H9 (cell line): ENCODE measurements around the gene NXPH3. TPM values are rescaled to one million over a fixed set of nuclear protein-coding genes. Genes with fewer than 3 reads are reported as not detected.
A peak's percentile ranks its signal among the peaks of the same experiment; 100 is the strongest.

Experiments used
- DNase-seq: peaks from one replicate; pipeline ENCODE4 v3.0.0-alpha.2; 2017
- H2AFZ ChIP-seq: one replicate; pipeline ENCODE4 v1.6.1; 2013; ENCODE audit warnings: mild to moderate bottlenecking, low read length, control low read depth, moderate library complexity
- H2AK5ac ChIP-seq: 2 replicates; pipeline ENCODE4 v1.6.1; 2013; ENCODE audit warnings: low read length, control low read depth, mixed read lengths; ENCODE audit not compliant: insufficient read length
- H2BK120ac ChIP-seq: one replicate; pipeline ENCODE4 v1.6.1; 2013; ENCODE audit warnings: low read depth, mild to moderate bottlenecking, low read length, control low read depth, inconsistent platforms; ENCODE audit not compliant: poor library complexity, severe bottlenecking
- H2BK12ac ChIP-seq: 2 replicates; pipeline ENCODE4 v1.6.1; 2013; ENCODE audit warnings: low read length, control low read depth, mixed read lengths, low read depth; ENCODE audit not compliant: insufficient read length
- H2BK15ac ChIP-seq: 2 replicates; pipeline ENCODE4 v1.6.1; 2013; ENCODE audit warnings: low read depth, low read length, control low read depth
- H2BK20ac ChIP-seq: one replicate; pipeline ENCODE4 v1.6.1; 2013; ENCODE audit warnings: low read depth, mild to moderate bottlenecking, low read length, control low read depth, inconsistent platforms; ENCODE audit not compliant: poor library complexity, severe bottlenecking
- H2BK5ac ChIP-seq: 2 replicates; pipeline ENCODE4 v1.6.1; 2013; ENCODE audit warnings: low read length, control low read depth, mixed read lengths; ENCODE audit not compliant: insufficient read length
- H3K14ac ChIP-seq: 2 replicates; pipeline ENCODE4 v1.6.1; 2013; ENCODE audit warnings: low read length, control low read depth; ENCODE audit not compliant: insufficient read depth
- H3K18ac ChIP-seq: 2 replicates; pipeline ENCODE4 v1.6.1; 2013; ENCODE audit warnings: low read depth, mild to moderate bottlenecking, mixed read lengths, low read length, control low read depth; ENCODE audit not compliant: insufficient read length
- H3K23ac ChIP-seq: 2 replicates; pipeline ENCODE4 v1.6.1; 2013; ENCODE audit warnings: low read length, control low read depth, mixed read lengths, low read depth; ENCODE audit not compliant: insufficient read length
- H3K23me2 ChIP-seq: 2 replicates; pipeline ENCODE4 v1.6.1; 2013; ENCODE audit warnings: low read depth, mild to moderate bottlenecking, mixed read lengths, low read length, control low read depth; ENCODE audit not compliant: insufficient read length, poor library complexity, severe bottlenecking
- H3K27ac ChIP-seq: 2 replicates; pipeline ENCODE4 v1.5.1; 2013; ENCODE audit warnings: low read length, control low read depth, mixed read lengths, low read depth; ENCODE audit not compliant: insufficient read length
- H3K27me3 ChIP-seq: 2 replicates; pipeline ENCODE4 v1.6.1; 2013; ENCODE audit warnings: low read length, control low read depth, inconsistent platforms; ENCODE audit not compliant: insufficient read depth
- H3K4ac ChIP-seq: 2 replicates; pipeline ENCODE4 v1.6.1; 2013; ENCODE audit warnings: low read depth, mild to moderate bottlenecking, control low read depth, inconsistent platforms, low read length, moderate library complexity
- H3K4me1 ChIP-seq: 2 replicates; pipeline ENCODE4 v1.6.1; 2013; ENCODE audit warnings: low read length, control low read depth, inconsistent platforms; ENCODE audit not compliant: insufficient read depth
- H3K4me2 ChIP-seq: 2 replicates; pipeline ENCODE4 v1.6.1; 2013; ENCODE audit warnings: low read length, control low read depth, mixed read lengths; ENCODE audit not compliant: insufficient read length, insufficient read depth
- H3K56ac ChIP-seq: 2 replicates; pipeline ENCODE4 v1.6.1; 2013; ENCODE audit warnings: low read depth, mild to moderate bottlenecking, mixed read lengths, low read length, control low read depth; ENCODE audit not compliant: insufficient read length
- H3K79me1 ChIP-seq: 2 replicates; pipeline ENCODE4 v1.6.1; 2013; ENCODE audit warnings: low read depth, mild to moderate bottlenecking, moderate library complexity, low read length, control low read depth, inconsistent platforms; ENCODE audit not compliant: insufficient read depth, poor library complexity, severe bottlenecking
- H3K79me2 ChIP-seq: 2 replicates; pipeline ENCODE4 v1.6.1; 2013; ENCODE audit warnings: low read length, control low read depth, inconsistent platforms; ENCODE audit not compliant: insufficient read depth
- H3K9ac ChIP-seq: 2 replicates; pipeline ENCODE4 v1.6.1; 2013; ENCODE audit warnings: low read length, control low read depth, mixed read lengths; ENCODE audit not compliant: insufficient read length; ENCODE audit errors: extremely low read depth
- H3K9me3 ChIP-seq: one replicate; pipeline ENCODE4 v1.6.1; 2013; ENCODE audit warnings: low read depth, low read length, inconsistent platforms; ENCODE audit not compliant: control insufficient read depth
- H3T11ph ChIP-seq: one replicate; pipeline ENCODE4 v1.6.1; 2013; ENCODE audit warnings: mild to moderate bottlenecking, low read length, control low read depth, inconsistent platforms
- H4K20me1 ChIP-seq: one replicate; pipeline ENCODE4 v1.6.1; 2013; ENCODE audit not compliant: control insufficient read depth, insufficient read length, insufficient read depth
- H4K5ac ChIP-seq: 2 replicates; pipeline ENCODE4 v1.6.1; 2013; ENCODE audit warnings: low read depth, mild to moderate bottlenecking, mixed read lengths, low read length, control low read depth; ENCODE audit not compliant: insufficient read length
- H4K8ac ChIP-seq: replicated peaks from 2 replicates; pipeline ENCODE4 v1.6.1; 2013; ENCODE audit warnings: low read length, control low read depth, mixed read lengths, low read depth; ENCODE audit not compliant: insufficient read length
- H4K91ac ChIP-seq: 2 replicates; pipeline ENCODE4 v1.6.1; 2013; ENCODE audit warnings: low read depth, mild to moderate bottlenecking, moderate library complexity, mixed read lengths, low read length, control low read depth; ENCODE audit not compliant: insufficient read length
- H3K27ac Mint-ChIP-seq, 3 experiments: 2 replicates in 2 of 3; 3 replicates in 1 of 3; pipeline ENCODE4 v1.8.0; 2020 to 2021; ENCODE audit warnings: mixed read lengths in 3 of 3, mild to moderate bottlenecking in 1 of 3, moderate library complexity in 1 of 3
- H3K27me3 Mint-ChIP-seq: 2 replicates; pipeline ENCODE4 v1.8.0; 2021; ENCODE audit warnings: low read depth, mild to moderate bottlenecking, moderate library complexity, mixed read lengths
- H3K36me3 Mint-ChIP-seq, 3 experiments: 2 replicates in 2 of 3; 3 replicates in 1 of 3; pipeline ENCODE4 v1.8.0; 2020 to 2021; ENCODE audit warnings: low read depth in 3 of 3, mixed read lengths in 3 of 3; ENCODE audit not compliant: insufficient read depth in 1 of 3
- H3K4me1 Mint-ChIP-seq, 2 experiments: 2 replicates each; pipeline ENCODE4 v1.8.0; 2020; ENCODE audit warnings: mixed read lengths in 2 of 2
- H3K4me3 Mint-ChIP-seq, 2 experiments: 2 replicates in 1 of 2; 3 replicates in 1 of 2; pipeline ENCODE4 v1.8.0; 2020 to 2021; ENCODE audit warnings: mild to moderate bottlenecking in 2 of 2, mixed read lengths in 2 of 2, moderate library complexity in 1 of 2
- H3K9me3 Mint-ChIP-seq, 2 experiments: 2 replicates in 1 of 2; 3 replicates in 1 of 2; pipeline ENCODE4 v1.8.0; 2020; ENCODE audit warnings: mild to moderate bottlenecking in 2 of 2, mixed read lengths in 2 of 2, moderate library complexity in 1 of 2
- WGBS: extraction: QIAGEN DNeasy Blood & Tissue Kit; methylation state at CpG from one replicate; pipeline ENCODE4 v1.1.7; 2013; ENCODE audit warnings: missing lambda C conversion rate, low lambda C conversion rate, mixed read lengths; ENCODE audit not compliant: insufficient read length; ENCODE audit errors: extremely low coverage; 5-methylcytosine and 5-hydroxymethylcytosine counted together
- total RNA-seq: library from RNA; stranded (reverse); gene quantifications from 2 replicates; pipeline ENCODE4 v1.2.1, GENCODE V29; 2021
- TF ChIP-seq, protein P1 (sequence below): fragments of 200-600 bp; sonication (generic); conservative IDR thresholded peaks from 3 replicates; pipeline ENCODE4 v1.8.0; 2021; ENCODE audit warnings: antibody characterized with exemption, mild to moderate bottlenecking

Gene NXPH3
- total RNA-seq, 1 experiment from 2014 or later: 1.3 TPM

DNA sequence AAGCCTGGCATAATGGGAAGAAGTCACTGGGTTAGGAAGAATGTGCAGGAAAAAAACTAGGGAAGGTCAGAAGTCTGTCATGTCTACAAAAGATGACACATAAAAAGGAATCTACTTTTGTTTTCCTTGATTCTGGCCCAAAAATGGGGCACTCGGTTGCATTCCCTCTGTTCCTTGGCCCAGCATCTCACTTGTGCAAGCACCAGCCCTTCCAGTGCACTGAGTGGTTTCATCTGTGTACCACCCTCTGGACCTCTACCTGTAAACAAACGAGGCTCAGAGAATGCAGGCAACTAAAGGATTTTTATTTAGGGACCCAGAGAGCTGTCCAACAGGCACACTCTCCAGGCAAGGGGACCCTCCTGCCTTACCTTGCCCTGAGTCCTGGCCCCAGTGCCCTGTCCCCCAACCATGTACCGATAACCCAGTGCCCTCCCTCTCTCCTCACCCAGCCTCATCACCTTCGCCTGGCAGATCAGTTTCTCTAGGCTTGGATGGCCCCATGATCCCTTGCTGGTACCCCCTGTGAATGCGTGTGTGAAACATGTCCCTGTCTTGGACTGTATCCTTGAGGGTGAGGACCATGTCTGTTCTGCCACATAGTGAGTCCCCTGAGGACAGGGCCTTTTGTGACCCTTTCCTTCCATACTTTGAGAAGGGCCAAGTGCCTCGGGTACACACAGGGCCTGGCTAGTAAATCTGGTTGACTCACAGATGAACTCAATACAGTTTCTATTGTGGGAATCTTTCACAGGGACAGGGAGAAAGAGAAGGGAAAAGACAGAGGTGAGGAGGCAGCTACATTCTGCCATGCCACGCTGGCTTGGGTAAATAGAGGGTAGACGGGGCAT, 13.3 kb downstream of the NXPH3 start:
- peaks cover 12 to 19% of the 10 kb centered on the region in 2 experiments for H3K4me1 Mint-ChIP-seq
- Histone ChIP-seq H2AFZ (no peak overlapping the region), H3K9ac (no peak overlapping the region), H4K5ac (no peak overlapping the region), H3K4me2 (no peak overlapping the region), H3K18ac (no peak overlapping the region), H4K91ac (no peak overlapping the region), H3K14ac (no peak overlapping the region), H2BK20ac (no peak overlapping the region), H3K79me2 (no peaks in the 10 kb centered on the region), H4K20me1 (no peaks in the 10 kb centered on the region), H3K27me3 (no peaks in the 10 kb centered on the region), H2BK120ac (no peak overlapping the region), H3K27ac (no peak overlapping the region), H2BK12ac (no peak overlapping the region), H3K79me1 (no peaks in the 10 kb centered on the region), H3K23me2 (no peaks in the 10 kb centered on the region), H2AK5ac (no peak overlapping the region), H3K23ac (no peak overlapping the region), H3K56ac (no peak overlapping the region), H3T11ph (no peak overlapping the region), H2BK15ac (no peak overlapping the region), H3K9me3 (no peaks in the 10 kb centered on the region), H2BK5ac (no peak overlapping the region), H4K8ac (no peak overlapping the region), H3K4ac (no peak overlapping the region), H3K4me1 (0 out of 2 replicates have a peak, but pooled peaks cover 3% of the 10 kb centered on the region)
- H3K27ac Mint-ChIP-seq: peak overlapping the region in 1 of 3 experiments; percentile 53; a peak in 1 of 7 replicates
- DNase-seq: no peak
- no CpG with 5 or more reads among the region's 8 CpGs for WGBS
- TF ChIP-seq, protein P1, sequence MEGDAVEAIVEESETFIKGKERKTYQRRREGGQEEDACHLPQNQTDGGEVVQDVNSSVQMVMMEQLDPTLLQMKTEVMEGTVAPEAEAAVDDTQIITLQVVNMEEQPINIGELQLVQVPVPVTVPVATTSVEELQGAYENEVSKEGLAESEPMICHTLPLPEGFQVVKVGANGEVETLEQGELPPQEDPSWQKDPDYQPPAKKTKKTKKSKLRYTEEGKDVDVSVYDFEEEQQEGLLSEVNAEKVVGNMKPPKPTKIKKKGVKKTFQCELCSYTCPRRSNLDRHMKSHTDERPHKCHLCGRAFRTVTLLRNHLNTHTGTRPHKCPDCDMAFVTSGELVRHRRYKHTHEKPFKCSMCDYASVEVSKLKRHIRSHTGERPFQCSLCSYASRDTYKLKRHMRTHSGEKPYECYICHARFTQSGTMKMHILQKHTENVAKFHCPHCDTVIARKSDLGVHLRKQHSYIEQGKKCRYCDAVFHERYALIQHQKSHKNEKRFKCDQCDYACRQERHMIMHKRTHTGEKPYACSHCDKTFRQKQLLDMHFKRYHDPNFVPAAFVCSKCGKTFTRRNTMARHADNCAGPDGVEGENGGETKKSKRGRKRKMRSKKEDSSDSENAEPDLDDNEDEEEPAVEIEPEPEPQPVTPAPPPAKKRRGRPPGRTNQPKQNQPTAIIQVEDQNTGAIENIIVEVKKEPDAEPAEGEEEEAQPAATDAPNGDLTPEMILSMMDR: no peak
- H3K36me3 Mint-ChIP-seq: 0 out of 7 replicates have a peak, but pooled peaks cover 0 to 2% (median 0%) of the 10 kb centered on the region in 3 experiments
- no peaks in the 10 kb centered on the region for H3K27me3 Mint-ChIP-seq
- no peak overlapping the region for H3K4me3 Mint-ChIP-seq
- no peaks in the 10 kb centered on the region for H3K9me3 Mint-ChIP-seq
